Adrenal gland (tissue), 19 donors: ENCODE results near the gene OR2B6. TPM values are rescaled to one million over a fixed set of nuclear protein-coding genes. Genes with fewer than 3 reads are reported as not detected.

Experiments
- DNase-seq, 7 donors: peaks; one replicate each; pipeline ENCODE4 v3.0.0-alpha.2; 2019 to 2020
- H3K27ac ChIP-seq, 5 donors: fragments of 200-600 bp; sonication (generic) in 4 of 5; 1 replicate in 3 of 5; 2 replicates in 2 of 5; pipeline versions ENCODE4 v1.5.1 to v1.8.0; 2016 to 2020; ENCODE audit warnings: mild to moderate bottlenecking in 1 of 5
- H3K27me3 ChIP-seq: fragments of 200-600 bp; 2 replicates; pipeline ENCODE4 v1.8.0; 2021
- H3K36me3 ChIP-seq, 2 donors: fragments of 200-600 bp; replicated peaks in 1 of 2; 1 replicate in 1 of 2; 2 replicates in 1 of 2; pipeline versions ENCODE4 v1.5.1 to v1.8.0; 2018 to 2022
- H3K4me1 ChIP-seq, 2 donors: fragments of 200-600 bp; replicated peaks in 1 of 2; 1 replicate in 1 of 2; 2 replicates in 1 of 2; pipeline versions ENCODE4 v1.5.1 to v1.8.0; 2018 to 2021
- H3K4me3 ChIP-seq, 4 donors: fragments of 200-600 bp; sonication (generic) in 3 of 4; one replicate each; pipeline ENCODE4 v1.5.1; 2016 to 2018
- H3K9me3 ChIP-seq, 3 donors: fragments of 200-600 bp; sonication (generic) in 1 of 3; replicated peaks in 1 of 3; 1 replicate in 2 of 3; 2 replicates in 1 of 3; pipeline versions ENCODE4 v1.5.1 to v1.8.0; 2016 to 2021
- CTCF ChIP-seq, 6 experiments: fragments of 450-650 bp in 4 of 6; fragments of 200-600 bp in 2 of 6; sonication (generic) in 1 of 6; IDR thresholded peaks; 1 replicate in 5 of 6; 2 replicates in 1 of 6; pipeline versions ENCODE4 v1.5.1 to v1.8.0; 2016 to 2021; ENCODE audit warnings: antibody characterized with exemption in 6 of 6, mild to moderate bottlenecking in 2 of 6, moderate library complexity in 1 of 6
- POLR2A ChIP-seq, 2 donors: fragments of 450-650 bp; IDR thresholded peaks; one replicate each; pipeline ENCODE4 v1.6.1; 2017; ENCODE audit warnings: antibody characterized with exemption in 2 of 2, mild to moderate bottlenecking in 2 of 2, moderate library complexity in 1 of 2
- WGBS, 4 donors: extraction: QIAGEN DNeasy Blood & Tissue Kit in 2 of 4; methylation state at CpG; one replicate each; pipeline versions ENCODE4 v1.1.5 to v1.1.7; 2013 to 2017; 5-methylcytosine and 5-hydroxymethylcytosine counted together
- intact Hi-C, 2 donors: fragments of 100-400 bp; cut with DNase I; formaldehyde crosslinking; loops; one replicate each; pipeline versions ENCODE4 v1.14.1 to v1.15.0; 2022 to 2023
- long read RNA-seq, 10 donors: library from polyadenylated mRNA in 3 of 10; unstranded in 2 of 10; stranded (forward) in 1 of 10; transcript quantifications; one replicate each; pipeline ENCODE4 v2.0.0 and lab custom pipeline, GENCODE V29; 2021 to 2026
- polyA plus RNA-seq, 3 donors: library from polyadenylated mRNA; stranded (reverse); fragments of 200-250 nt in 2 of 3; fragments of 350-450 nt in 1 of 3; fragmentation: Illumina TruSeq in 1 of 3; extraction: RNeasy Lipid Tissue Mini Kit (QIAGEN cat#74804) in 1 of 3; gene quantifications; one replicate each; pipeline ENCODE4 v1.2.3, GENCODE V29; 2013 to 2014
- total RNA-seq, 9 donors: library from RNA; depleted of rRNA in 4 of 9; stranded (reverse); fragments of >200 nt in 4 of 9; fragments of 120-200 nt in 1 of 9; fragmentation: NEBNext Ultra II Directional in 1 of 9; extraction: Animal tissue kit (Norgen Biotek cat#: 25700) in 1 of 9; gene quantifications; one replicate each; pipeline versions ENCODE4 v1.1.0 to v1.2.4, GENCODE V29; 2013 to 2023
- donor health status: healthy with polysubstance abuse.
- donor health status: Bipolar disorder and iron deficiency.
- donor health status: DM: yes; HTN: yes; CAD: no.
- donor health status: DM: no; HTN: no; CAD: no.
- donor health status: DM: no; HTN: no; CAD: no.
- donor health status: DM: yes; HTN: yes; CAD: no.

OR2B6 gene
- total RNA-seq (under 1 TPM in 1 of 9 donors, not detected in 8; 0.22 TPM), polyA plus RNA-seq (not detected)
- long read RNA-seq, donor 1 = 0 reads
- long read RNA-seq, donor 2 = 0 reads
- long read RNA-seq, donor 3 = 0 reads
- long read RNA-seq, donor 4, partial matches to known transcripts = 0 of 1 reads
- long read RNA-seq, donor 4, other reads (novel, unspliced or antisense) = 1 of 1 reads
- long read RNA-seq, donor 5 = 0 reads
- long read RNA-seq, donor 6 = 0 reads
- long read RNA-seq, donor 7 = 0 reads
- long read RNA-seq, donor 8 = 0 reads
- long read RNA-seq, donor 9 = 0 reads
- long read RNA-seq, donor 10 = 0 reads

GRCh38 chr6:27956941-27957340 is at the start of gene OR2B6:
TSS of gene OR2B6 (plus strand) at chr6:27957241. CDS start at chr6:27957241, 0 bp downstream.
- Histone ChIP-seq H3K9me3 (no peaks in the 10 kb centered on the region), H3K4me1 (no peaks in the 10 kb centered on the region), H3K27me3 (peaks cover 12% of the 10 kb centered on the region), H3K36me3 (no peaks in the 10 kb centered on the region), H3K4me3 (no peak within 1 kb of the TSS), H3K27ac (no peak within 1 kb of the TSS)
- no peak for DNase-seq
- WGBS, 4 donors = 35 to 48% (median 43%) methylated on average over 1 of the region's 1 CpG
- no peak for TF ChIP-seq CTCF (IDR thresholded peaks at IDR 0.05)
- no peak for TF ChIP-seq POLR2A (IDR thresholded peaks at IDR 0.05)
- intact Hi-C loops = no loop called here

GRCh38 chr6:27908017-27908416 is 49.0 kb upstream of the OR2B6 start:
- Histone ChIP-seq H3K4me3 (no peak overlapping the region), H3K27me3 (no peaks in the 10 kb centered on the region), H3K36me3 (no peaks in the 10 kb centered on the region), H3K9me3 (no peaks in the 10 kb centered on the region), H3K27ac (no peak overlapping the region), H3K4me1 (no peaks in the 10 kb centered on the region)
- intact Hi-C loops = loop anchor here in 1 of 2 donors (10.0 kb wide), 1 partner anchor 447 kb away; no protein-coding TSS in a partner anchor
- DNase-seq = no peak
- TF ChIP-seq POLR2A (IDR thresholded peaks at IDR 0.05) (no peak), CTCF (IDR thresholded peaks at IDR 0.05) (no peak)
- 64 to 76% (median 74%) methylated on average over 1 of the region's 1 CpG for WGBS, 4 donors

GRCh38 chr6:27911956-27912446 is 45.0 kb upstream of the OR2B6 start, which contains the start of gene OR2B2:
TSS of gene OR2B2 (minus strand) at chr6:27912396. CDS start at chr6:27912319, 77 bp downstream.
- TF ChIP-seq CTCF (IDR thresholded peaks at IDR 0.05) (no peak), POLR2A (IDR thresholded peaks at IDR 0.05) (no peak)
- intact Hi-C loops = no loop called here
- Histone ChIP-seq H3K9me3 (no peaks in the 10 kb centered on the region), H3K27ac (no peak within 1 kb of the TSS), H3K4me3 (no peak within 1 kb of the TSS), H3K36me3 (no peaks in the 10 kb centered on the region), H3K27me3 (peaks cover 13% of the 10 kb centered on the region), H3K4me1 (no peaks in the 10 kb centered on the region)
- no peak for DNase-seq
- 73 to 86% (median 75%) methylated on average over 2 of the region's 2 CpGs for WGBS, 4 donors

- Histone ChIP-seq H3K27ac (no peak overlapping the region), H3K27me3 (no peaks in the 10 kb centered on the region), H3K9me3 (no peaks in the 10 kb centered on the region), H3K4me3 (no peak overlapping the region), H3K4me1 (no peaks in the 10 kb centered on the region), H3K36me3 (no peaks in the 10 kb centered on the region)
- intact Hi-C loops = no loop called here
- TF ChIP-seq POLR2A (IDR thresholded peaks at IDR 0.05) (no peak), CTCF (IDR thresholded peaks at IDR 0.05) (no peak)
- no peak for DNase-seq
Observed at GRCh38 chr6:27922949-27923348, 34.1 kb upstream of the OR2B6 start.
